ENCODE results near the gene STAG1.

DNA sequence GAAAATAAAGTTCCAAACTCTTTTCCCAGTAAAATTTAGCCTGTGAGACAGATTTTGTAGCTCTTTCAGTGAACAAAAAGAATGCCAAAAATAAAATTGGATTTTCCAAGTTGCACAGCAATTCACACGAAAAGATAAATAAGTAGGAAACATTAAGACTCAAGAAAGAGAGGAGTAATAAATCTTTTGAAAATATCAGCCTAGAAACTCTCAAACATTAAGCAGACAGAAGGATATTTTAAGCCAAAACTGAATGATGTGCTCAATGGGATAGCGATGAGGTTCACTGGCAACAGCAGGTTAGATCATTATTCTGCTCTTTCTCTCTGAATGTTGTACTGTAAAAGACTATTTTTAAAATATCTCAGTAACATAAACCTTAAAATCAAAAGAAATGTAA lies 115.0 kb downstream of the STAG1 start:
- TF ChIP-seq, protein P1, sequence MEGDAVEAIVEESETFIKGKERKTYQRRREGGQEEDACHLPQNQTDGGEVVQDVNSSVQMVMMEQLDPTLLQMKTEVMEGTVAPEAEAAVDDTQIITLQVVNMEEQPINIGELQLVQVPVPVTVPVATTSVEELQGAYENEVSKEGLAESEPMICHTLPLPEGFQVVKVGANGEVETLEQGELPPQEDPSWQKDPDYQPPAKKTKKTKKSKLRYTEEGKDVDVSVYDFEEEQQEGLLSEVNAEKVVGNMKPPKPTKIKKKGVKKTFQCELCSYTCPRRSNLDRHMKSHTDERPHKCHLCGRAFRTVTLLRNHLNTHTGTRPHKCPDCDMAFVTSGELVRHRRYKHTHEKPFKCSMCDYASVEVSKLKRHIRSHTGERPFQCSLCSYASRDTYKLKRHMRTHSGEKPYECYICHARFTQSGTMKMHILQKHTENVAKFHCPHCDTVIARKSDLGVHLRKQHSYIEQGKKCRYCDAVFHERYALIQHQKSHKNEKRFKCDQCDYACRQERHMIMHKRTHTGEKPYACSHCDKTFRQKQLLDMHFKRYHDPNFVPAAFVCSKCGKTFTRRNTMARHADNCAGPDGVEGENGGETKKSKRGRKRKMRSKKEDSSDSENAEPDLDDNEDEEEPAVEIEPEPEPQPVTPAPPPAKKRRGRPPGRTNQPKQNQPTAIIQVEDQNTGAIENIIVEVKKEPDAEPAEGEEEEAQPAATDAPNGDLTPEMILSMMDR (IDR thresholded peaks at IDR 0.05; ENCODE audit: low read depth, low read length, missing input control), result no peak
- TF ChIP-seq FOXA1 (IDR thresholded peaks at IDR 0.05), result no peak
- TF ChIP-seq TAF1 (conservative IDR thresholded peaks at IDR 0.05), result no peak
- TF ChIP-seq, protein P2, sequence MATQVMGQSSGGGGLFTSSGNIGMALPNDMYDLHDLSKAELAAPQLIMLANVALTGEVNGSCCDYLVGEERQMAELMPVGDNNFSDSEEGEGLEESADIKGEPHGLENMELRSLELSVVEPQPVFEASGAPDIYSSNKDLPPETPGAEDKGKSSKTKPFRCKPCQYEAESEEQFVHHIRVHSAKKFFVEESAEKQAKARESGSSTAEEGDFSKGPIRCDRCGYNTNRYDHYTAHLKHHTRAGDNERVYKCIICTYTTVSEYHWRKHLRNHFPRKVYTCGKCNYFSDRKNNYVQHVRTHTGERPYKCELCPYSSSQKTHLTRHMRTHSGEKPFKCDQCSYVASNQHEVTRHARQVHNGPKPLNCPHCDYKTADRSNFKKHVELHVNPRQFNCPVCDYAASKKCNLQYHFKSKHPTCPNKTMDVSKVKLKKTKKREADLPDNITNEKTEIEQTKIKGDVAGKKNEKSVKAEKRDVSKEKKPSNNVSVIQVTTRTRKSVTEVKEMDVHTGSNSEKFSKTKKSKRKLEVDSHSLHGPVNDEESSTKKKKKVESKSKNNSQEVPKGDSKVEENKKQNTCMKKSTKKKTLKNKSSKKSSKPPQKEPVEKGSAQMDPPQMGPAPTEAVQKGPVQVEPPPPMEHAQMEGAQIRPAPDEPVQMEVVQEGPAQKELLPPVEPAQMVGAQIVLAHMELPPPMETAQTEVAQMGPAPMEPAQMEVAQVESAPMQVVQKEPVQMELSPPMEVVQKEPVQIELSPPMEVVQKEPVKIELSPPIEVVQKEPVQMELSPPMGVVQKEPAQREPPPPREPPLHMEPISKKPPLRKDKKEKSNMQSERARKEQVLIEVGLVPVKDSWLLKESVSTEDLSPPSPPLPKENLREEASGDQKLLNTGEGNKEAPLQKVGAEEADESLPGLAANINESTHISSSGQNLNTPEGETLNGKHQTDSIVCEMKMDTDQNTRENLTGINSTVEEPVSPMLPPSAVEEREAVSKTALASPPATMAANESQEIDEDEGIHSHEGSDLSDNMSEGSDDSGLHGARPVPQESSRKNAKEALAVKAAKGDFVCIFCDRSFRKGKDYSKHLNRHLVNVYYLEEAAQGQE (IDR thresholded peaks at IDR 0.05), result no peak
- TF ChIP-seq JUND (IDR thresholded peaks at IDR 0.05), result no peak
- no peak for TF ChIP-seq GABPA (IDR thresholded peaks at IDR 0.05 in 1 of 2, conservative IDR thresholded peaks at IDR 0.05 in 1 of 2)
- no peak for TF ChIP-seq HNF4A (conservative IDR thresholded peaks at IDR 0.05)
- TF ChIP-seq RAD21 (IDR thresholded peaks at IDR 0.05), result no peak
- TF ChIP-seq, protein P3, sequence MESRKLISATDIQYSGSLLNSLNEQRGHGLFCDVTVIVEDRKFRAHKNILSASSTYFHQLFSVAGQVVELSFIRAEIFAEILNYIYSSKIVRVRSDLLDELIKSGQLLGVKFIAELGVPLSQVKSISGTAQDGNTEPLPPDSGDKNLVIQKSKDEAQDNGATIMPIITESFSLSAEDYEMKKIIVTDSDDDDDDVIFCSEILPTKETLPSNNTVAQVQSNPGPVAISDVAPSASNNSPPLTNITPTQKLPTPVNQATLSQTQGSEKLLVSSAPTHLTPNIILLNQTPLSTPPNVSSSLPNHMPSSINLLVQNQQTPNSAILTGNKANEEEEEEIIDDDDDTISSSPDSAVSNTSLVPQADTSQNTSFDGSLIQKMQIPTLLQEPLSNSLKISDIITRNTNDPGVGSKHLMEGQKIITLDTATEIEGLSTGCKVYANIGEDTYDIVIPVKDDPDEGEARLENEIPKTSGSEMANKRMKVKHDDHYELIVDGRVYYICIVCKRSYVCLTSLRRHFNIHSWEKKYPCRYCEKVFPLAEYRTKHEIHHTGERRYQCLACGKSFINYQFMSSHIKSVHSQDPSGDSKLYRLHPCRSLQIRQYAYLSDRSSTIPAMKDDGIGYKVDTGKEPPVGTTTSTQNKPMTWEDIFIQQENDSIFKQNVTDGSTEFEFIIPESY (IDR thresholded peaks at IDR 0.05), result no peak
- TF ChIP-seq, protein P4, sequence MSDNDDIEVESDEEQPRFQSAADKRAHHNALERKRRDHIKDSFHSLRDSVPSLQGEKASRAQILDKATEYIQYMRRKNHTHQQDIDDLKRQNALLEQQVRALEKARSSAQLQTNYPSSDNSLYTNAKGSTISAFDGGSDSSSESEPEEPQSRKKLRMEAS (IDR thresholded peaks at IDR 0.05), result no peak
- no peak for TF ChIP-seq YY1 (IDR thresholded peaks at IDR 0.05)
